Glomerular visceral epithelial cell (primary cell): ENCODE results near the gene ITGB3.
"Not testable (repeated sequence)": the region's sequence is repeated elsewhere in the genome, so short reads cannot be mapped to it uniquely, and the experiment has no call there.

ENCODE experiments used
- DNase-seq: peaks from one replicate; pipeline ENCODE4 v3.0.0-alpha.2; 2016; ENCODE audit errors: extremely low spot score

The ITGB3 gene

GRCh38 chr17:47223007-47223406 lies 30.6 kb upstream of the ITGB3 start:
- DNase-seq, result no peak

GRCh38 chr17:47223460-47223859 lies 30.2 kb upstream of the ITGB3 start:
- DNase-seq, result no peak

DNA sequence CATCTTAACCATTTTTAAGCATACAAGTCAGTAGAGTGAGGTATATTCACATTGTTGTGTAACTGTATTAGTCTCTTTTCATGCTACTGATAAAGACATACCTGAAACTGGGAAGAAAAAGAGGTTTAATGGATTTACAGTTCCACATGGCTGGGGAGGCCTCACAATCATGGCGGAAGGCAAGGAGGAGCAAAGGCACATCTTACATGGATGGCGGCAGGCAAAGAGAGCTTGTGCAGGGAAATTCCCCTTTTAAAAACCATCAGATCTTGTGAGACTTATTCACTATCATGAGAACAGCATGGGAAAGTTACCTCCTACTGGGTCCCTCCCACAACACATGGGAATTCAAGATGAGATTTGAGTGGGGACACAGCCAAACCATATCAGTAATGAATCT lies 29.6 kb upstream of the ITGB3 start:
- not testable (repeated sequence) for DNase-seq

GRCh38 chr17:47224966-47225365 lies 28.7 kb upstream of the ITGB3 start:
- no peak for DNase-seq

GRCh38 chr17:47225436-47225858 lies 28.2 kb upstream of the ITGB3 start:
- DNase-seq, result peak; percentile 72

DNA sequence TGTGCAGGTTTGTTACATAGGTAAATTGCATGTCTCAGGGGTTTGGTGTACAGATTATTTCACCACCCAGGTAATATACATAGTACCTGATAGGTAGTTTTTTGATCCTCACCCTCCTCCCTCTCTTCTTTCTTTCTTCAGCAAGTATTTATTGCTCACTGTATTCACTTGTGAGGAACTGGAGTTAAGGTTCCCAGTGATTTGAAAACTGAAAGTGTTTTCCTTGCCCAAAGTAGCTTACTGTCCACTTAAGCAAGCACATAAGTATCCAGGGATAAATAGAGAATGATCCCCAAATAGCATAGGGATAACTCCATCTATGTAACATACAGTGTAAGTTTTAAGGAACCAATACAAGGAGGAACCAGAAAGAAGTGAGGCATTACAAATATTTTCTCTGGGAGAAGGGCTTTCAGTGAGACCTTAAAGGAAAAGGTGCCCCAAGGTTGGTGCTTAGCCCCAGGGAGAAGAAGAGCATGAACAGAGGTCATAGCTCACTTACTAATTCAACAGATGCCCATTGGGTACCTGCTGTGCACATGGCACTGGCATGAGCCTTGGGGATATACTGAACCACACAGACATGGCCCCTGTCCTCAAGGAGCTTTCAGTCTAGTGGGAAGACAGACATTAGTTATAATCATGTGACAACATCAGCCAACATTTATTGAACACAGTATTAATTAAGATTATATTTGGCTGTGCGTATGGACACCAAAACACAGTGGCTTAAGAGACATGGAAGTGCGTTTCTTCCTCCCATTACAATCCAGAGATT lies 27.5 kb upstream of the ITGB3 start:
- DNase-seq, result no peak

DNA sequence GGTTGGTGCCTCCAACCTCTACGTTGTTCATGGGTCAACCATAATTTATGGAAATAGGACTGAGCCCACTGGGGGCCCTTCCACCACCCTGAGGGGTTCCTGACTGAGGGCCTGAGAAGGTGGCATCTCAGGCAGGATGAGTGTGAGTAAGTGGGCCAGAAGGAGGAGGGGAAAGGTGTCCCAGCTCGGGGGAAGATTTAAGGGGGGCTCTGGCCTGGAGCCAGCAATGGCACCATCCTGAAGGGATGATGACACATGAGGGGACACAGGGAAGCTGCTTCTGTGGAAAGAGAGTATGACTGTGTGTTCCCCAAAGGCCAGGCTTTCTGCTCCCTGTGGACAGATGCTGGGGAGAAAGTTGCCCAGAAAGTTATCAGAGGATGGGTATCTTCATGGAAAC lies 25.8 kb upstream of the ITGB3 start:
- no peak for DNase-seq

GRCh38 chr17:47229535-47230443 lies 23.8 kb upstream of the ITGB3 start:
- peak; percentile 93 for DNase-seq

- DNase-seq, result peak; percentile 58
Observed at GRCh38 chr17:47230864-47231263, 22.8 kb upstream of the ITGB3 start.

GRCh38 chr17:47231334-47231733 lies 22.3 kb upstream of the ITGB3 start:
- DNase-seq, result no peak

- no peak for DNase-seq
Observed at GRCh38 chr17:47231866-47232265, 21.8 kb upstream of the ITGB3 start.

DNA sequence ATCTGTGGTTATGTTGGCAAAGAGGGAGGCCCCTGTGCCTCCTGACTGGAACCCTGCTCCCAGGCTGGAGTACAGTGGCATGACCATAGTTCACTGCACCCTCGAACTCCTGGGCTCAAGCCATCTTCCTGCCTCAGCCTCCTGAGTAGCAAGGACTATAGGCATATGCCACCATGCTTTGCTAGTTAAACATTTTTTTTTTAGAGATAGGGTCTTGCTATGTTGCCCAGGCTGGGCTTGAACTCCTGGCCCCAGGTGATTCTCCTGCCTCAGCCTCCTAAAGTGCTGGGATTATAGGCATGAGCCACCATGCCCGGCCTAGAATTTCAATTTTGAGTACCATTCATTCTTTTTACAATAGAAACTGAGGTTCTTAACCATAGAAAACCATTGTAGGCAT lies 21.2 kb upstream of the ITGB3 start:
- no peak for DNase-seq

GRCh38 chr17:47235506-47235905 lies 18.1 kb upstream of the ITGB3 start:
- DNase-seq, result no peak

- no peak for DNase-seq
Observed at GRCh38 chr17:47235923-47236322, 17.7 kb upstream of the ITGB3 start.

- DNase-seq, result no peak
Observed at GRCh38 chr17:47237841-47238240, 15.8 kb upstream of the ITGB3 start.

DNA sequence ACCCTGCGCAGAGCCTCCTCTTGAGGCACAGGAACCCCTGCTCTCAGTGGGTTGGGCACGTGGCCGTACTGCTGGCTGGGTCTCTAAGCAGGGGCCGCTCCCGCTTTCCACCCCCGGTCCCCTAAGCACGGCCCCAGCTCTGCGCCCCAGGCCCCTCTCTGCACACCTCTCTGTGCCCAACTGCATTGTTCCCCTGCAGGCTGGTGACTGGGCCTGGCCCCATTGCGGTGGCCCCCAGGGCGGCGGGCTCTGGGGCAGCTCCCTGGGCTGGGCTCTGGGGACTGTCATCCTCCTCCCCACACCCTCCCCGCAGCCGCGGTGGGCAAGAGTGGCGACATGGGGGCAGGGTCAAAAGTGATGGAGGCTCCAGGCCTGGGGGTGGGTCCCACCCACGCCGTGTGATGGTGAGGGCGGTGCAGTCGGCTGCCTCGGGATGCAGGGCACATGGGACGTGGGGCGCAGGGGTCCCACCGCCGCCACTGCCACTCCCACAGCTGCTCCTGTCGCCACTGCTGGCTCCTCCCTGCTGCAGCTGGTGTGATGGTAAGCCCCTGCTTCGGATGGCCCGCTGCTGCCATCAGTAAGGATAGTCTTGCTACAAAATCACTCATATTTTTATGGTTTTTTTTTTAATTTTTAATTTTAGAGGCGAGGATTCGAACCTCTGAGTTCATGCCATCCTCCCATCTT lies 15.2 kb upstream of the ITGB3 start:
- DNase-seq, result no peak

- DNase-seq, result no peak
Observed at GRCh38 chr17:47239619-47239966, 14.0 kb upstream of the ITGB3 start.

DNA sequence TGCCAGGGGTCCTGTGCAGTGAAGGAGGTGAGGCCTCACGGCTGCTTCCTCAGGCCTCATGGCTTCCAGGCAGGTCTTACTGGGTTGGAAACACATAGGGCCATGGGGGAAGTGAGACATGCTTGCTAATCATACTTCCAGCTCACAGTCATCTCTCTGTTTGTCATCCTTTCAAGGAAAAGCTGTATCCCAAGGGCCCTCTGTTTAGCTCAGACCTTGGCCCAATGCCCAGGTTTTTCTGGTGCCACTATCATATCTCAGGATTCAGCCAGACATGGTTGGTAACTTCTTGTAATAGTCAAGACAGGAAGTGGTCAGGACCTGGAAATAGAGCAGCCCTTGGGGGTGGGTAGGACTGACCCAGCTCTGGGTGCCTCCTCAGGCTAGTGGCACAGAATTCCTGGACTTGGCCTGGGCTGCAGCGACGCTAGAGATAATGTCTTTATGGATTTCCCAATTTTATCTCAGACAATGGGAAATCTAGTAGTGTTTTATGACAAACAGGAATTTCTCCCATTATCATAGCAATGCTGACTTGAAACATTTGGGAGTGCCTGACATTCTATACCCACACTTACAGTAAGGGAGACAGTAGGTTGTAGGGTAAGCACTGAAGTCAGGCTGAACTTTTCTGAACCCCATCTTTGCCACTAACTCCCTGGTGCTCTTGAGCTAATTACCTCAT lies 13.5 kb upstream of the ITGB3 start:
- peak; percentile 100 for DNase-seq

GRCh38 chr17:47240806-47241205 lies 12.8 kb upstream of the ITGB3 start:
- DNase-seq, result no peak

DNA sequence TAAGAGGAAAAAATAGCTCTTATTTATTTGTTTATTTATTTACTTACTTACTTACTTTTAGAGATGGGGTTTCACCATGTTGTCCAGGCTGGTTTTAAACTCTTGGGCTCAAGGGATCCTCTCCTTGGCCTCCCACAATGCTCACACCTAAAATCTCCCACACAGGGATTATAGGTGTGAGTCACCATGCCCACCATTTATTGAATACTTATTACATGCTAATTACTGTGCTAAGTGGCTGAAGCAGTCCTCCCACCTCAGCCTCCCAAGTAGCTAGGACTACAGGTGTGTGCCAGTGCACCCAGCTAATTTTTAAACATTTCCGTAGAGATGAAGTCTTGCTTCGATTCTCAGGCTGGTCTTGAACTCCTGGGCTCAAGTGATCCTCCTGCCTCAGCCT lies 11.0 kb upstream of the ITGB3 start:
- DNase-seq, result no peak

DNA sequence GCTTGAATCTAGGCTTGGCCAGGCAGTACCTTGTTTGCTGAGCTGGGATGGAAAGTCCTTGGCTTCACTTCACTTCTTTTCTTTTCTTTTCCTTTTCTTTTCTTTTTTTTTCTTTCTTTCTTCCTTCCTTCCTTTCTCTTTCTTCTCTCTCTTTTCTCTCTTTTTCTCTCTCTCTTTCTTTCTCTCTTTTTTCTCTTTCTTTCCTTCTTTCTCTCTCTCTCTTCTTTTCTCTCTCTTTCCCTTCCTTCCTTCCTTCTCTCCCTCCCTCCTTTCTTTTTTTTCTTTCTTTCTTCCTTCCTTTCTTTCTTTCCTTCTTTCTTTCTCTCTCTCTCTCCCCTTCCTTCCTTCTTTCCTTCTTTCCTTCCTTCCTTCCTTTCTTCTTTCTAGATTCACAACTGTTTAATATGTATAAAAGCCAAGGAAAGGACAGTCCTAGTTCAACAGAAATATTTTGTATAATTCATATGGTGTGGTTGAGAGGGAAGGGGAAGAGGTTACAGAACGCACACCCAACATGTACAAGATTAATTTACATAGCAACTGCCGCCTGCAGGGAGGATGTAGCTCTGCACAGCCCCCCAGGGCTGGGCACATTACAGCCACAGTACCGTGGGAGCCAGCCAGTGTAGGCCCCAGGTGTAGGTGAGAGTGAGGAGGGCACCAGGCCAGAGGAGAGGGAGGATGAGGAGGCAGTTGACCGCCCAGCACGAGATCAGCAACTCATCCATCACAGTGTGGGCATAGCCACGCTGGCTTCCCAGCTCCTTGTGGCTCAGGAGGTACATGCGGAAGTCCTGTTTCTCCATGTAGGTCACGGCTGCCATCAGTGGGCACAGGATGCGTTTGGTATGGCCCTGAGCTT lies 9.7 kb upstream of the ITGB3 start:
- no peak for DNase-seq
